ENCODE data around the gene PDSS2.
A peak's percentile ranks its signal among the peaks of the same experiment; 100 is the strongest.

Gene PDSS2

GRCh38 chr6:107473660-107474059 is 14.3 kb upstream of the PDSS2 start:
- H3K27ac ChIP-seq, result no peak overlapping the region
- no peak overlapping the region for H3K4me3 ChIP-seq (ENCODE audit: low read depth in 1 of 2, low read length in 1 of 2)
- no peaks in the 10 kb centered on the region for H3K9me3 ChIP-seq
- H3K4me1 ChIP-seq (ENCODE audit: control insufficient read depth in 1 of 2, insufficient read depth in 1 of 2, low read depth in 1 of 2, low read length in 1 of 2), result no peaks in the 10 kb centered on the region
- H3K27me3 ChIP-seq, result peaks cover 48% of the 10 kb centered on the region
- no peak for TF ChIP-seq CTCF (IDR thresholded peaks at IDR 0.05)
- H3K36me3 ChIP-seq, result no peaks in the 10 kb centered on the region

- Histone ChIP-seq H3K4me3 (ENCODE audit: low read depth in 1 of 2, low read length in 1 of 2) (no peak overlapping the region), H3K27ac (no peak overlapping the region), H3K9me3 (no peaks in the 10 kb centered on the region), H3K36me3 (no peaks in the 10 kb centered on the region), H3K4me1 (ENCODE audit: control insufficient read depth in 1 of 2, insufficient read depth in 1 of 2, low read depth in 1 of 2, low read length in 1 of 2) (no peaks in the 10 kb centered on the region), H3K27me3 (peaks cover 55% of the 10 kb centered on the region)
- TF ChIP-seq CTCF (IDR thresholded peaks at IDR 0.05), result no peak
Measured at GRCh38 chr6:107470364-107470763, 11.0 kb upstream of the PDSS2 start.

DNA sequence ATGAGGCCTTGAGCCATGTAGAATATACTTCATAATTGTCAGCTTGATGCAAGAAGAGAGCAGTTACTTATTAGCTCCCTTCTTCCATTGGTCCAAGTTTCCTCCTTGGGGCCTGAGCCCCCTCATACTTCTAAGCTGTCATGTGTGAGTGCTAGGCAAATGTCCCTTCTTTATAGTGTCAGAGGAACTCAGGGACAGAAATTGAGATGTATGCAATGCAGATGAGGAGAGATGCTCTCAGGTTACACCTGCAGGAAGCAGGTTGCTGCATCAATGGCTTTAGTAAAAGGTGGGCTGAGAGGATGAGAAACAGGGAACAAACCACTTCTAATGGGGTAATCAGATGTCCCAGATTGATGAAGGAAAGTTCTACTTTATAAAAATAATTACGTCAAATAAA is 6.7 kb upstream of the PDSS2 start:
- TF ChIP-seq CTCF (IDR thresholded peaks at IDR 0.05), result no peak
- Histone ChIP-seq H3K4me1 (ENCODE audit: control insufficient read depth in 1 of 2, insufficient read depth in 1 of 2, low read depth in 1 of 2, low read length in 1 of 2) (no peaks in the 10 kb centered on the region), H3K36me3 (no peaks in the 10 kb centered on the region), H3K4me3 (ENCODE audit: low read depth in 1 of 2, low read length in 1 of 2) (no peak overlapping the region), H3K27ac (no peak overlapping the region), H3K9me3 (no peaks in the 10 kb centered on the region), H3K27me3 (peaks cover 29% of the 10 kb centered on the region)

GRCh38 chr6:107460083-107460631 is 793 bp upstream of the PDSS2 start:
- peak overlapping the region; percentile 95 for H3K27ac ChIP-seq
- H3K27me3 ChIP-seq, result no peaks in the 10 kb centered on the region
- H3K36me3 ChIP-seq, result peaks cover 5% of the 10 kb centered on the region
- H3K9me3 ChIP-seq, result no peaks in the 10 kb centered on the region
- H3K4me1 ChIP-seq (ENCODE audit: control insufficient read depth in 1 of 2, insufficient read depth in 1 of 2, low read depth in 1 of 2, low read length in 1 of 2), result peaks cover 15 to 16% of the 10 kb centered on the region in 2 experiments
- no peak for TF ChIP-seq CTCF (IDR thresholded peaks at IDR 0.05)
- peak overlapping the region; percentile 63 to 89 for H3K4me3 ChIP-seq (ENCODE audit: low read depth in 1 of 2, low read length in 1 of 2)

DNA sequence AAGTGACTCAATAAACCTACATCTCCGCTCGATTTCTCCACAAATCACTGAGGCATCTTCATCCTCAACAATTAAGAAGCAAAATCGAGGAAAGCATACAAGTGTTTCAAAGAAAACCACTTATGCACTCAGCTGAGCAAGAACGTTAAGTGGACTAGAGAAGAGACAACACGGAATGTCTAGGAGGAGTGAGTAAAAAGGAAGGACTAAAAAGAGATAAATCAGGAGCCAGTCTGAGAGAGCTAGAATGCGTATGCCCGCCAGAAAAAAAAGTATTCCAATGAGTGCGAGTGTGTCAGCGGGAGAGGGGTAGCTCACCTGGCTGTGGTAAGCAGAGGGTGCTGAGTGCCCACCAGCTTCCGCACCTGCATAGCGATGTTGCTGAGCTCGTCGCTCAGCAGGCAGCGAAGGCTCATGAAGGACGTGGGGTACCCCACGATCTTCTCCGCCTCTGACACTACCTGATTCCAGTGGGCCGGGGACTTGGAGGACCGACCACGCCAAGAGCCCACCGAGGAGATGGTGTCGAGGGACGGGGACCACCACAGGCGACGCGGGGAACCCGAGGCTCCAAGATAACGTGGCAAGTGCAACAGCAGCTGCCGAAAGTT is 587 bp downstream of the PDSS2 start:
- Histone ChIP-seq H3K4me1 (ENCODE audit: control insufficient read depth in 1 of 2, insufficient read depth in 1 of 2, low read depth in 1 of 2, low read length in 1 of 2) (peaks cover 15 to 16% of the 10 kb centered on the region in 2 experiments), H3K27me3 (no peaks in the 10 kb centered on the region), H3K36me3 (peaks cover 5% of the 10 kb centered on the region), H3K27ac (peak overlapping the region; percentile 95), H3K9me3 (no peaks in the 10 kb centered on the region), H3K4me3 (ENCODE audit: low read depth in 1 of 2, low read length in 1 of 2) (peak overlapping the region; percentile 63 to 89)
- no peak for TF ChIP-seq CTCF (IDR thresholded peaks at IDR 0.05)

Data from neutrophil (primary cell).